Fibroblast of skin of back (primary cell): ENCODE data around the gene INKA2.

Experiments used
- DNase-seq: peaks from one replicate; pipeline ENCODE4 v3.0.0-alpha.2; 2013

The INKA2 gene

DNA sequence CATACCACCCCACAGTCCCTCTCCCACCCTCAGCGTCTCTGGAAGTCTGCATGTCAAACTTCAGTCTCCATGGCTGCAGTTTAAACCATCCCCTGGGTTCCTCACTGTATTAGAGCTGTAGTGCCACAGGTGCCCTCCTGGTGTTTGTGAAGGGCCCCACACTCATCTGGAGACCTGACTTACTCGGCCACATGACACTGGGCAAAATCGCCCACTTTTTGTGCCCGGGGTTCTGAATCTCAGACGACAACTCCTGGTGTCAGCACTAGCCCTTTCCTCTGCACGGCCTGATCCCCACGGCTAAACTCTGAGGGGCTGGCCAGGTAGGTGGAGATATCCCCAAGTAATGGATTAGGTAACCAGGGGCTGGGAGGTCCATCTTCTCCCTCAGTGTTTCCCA is 6.5 kb downstream of the INKA2 start:
- DNase-seq: no peak

GRCh38 chr1:111731956-111732355 is 7.2 kb downstream of the INKA2 start:
- DNase-seq: no peak

DNA sequence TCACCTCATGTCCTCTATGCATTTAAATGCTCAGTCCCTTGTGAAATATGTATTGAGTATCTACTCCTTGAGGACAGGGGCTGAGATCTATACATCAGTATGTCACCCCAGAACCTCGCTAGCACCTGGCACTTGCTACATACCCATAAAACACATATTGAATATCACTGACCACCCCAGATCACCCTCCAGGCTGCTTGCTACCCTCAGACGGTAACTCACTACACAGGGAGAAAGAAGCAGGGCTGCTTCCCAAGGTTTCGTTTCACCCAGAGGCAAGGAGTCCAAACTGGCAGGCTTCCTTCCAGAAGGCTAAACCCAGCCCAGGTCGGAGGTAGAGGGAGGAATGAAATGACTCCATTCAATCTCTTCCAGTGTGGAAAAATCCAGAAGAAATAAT is 8.5 kb downstream of the INKA2 start:
- no peak for DNase-seq

GRCh38 chr1:111729946-111730681 is 9.1 kb downstream of the INKA2 start:
- no peak for DNase-seq

- DNase-seq: no peak
Observed at GRCh38 chr1:111729271-111729921, 9.8 kb downstream of the INKA2 start.

- no peak for DNase-seq
Observed at GRCh38 chr1:111727056-111727455, 12.1 kb downstream of the INKA2 start.

DNA sequence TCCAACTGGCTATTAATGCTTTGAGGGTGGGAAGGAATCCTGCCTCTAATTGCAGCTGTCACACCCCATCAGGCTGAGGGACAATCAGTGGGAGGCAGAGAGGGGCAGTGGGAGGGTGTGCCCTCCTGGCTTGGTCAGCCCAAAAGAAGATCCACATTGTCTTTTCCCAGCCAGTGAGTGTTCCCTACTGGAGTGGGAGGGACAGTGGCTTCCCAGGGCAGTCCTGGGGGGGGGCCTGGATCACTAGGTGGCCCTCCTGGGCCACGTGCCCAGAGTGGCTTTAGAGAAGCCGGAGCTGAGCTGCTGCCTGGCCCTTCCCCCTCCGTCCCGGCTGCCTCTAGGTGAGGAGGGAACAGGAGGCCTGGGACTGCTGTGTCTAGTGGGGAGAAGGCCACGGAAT is 14.0 kb downstream of the INKA2 start:
- DNase-seq: no peak

DNA sequence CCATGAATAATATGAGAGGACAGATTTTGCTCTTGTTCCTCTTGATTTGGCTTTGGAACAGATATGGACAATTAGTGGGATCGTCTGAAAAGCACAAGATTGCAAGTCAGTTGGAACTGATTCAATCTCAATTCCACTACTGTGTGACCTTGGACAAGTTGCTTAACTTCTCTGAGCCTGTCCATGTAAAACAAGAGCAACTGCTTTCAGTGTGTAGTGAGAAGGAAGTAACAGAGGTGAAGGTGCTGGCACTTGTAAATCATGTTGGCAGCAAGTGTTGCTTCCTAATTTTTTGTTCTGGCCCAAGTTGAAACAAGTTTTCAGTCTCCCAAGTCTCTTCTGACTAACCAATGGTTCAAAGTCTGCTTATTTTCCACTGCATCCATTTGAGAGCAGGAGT is 15.3 kb downstream of the INKA2 start:
- no peak for DNase-seq

- no peak for DNase-seq
Observed at GRCh38 chr1:111723091-111723806, 15.9 kb downstream of the INKA2 start.

- no peak for DNase-seq
Observed at GRCh38 chr1:111720977-111721786, 18.0 kb downstream of the INKA2 start.

DNA sequence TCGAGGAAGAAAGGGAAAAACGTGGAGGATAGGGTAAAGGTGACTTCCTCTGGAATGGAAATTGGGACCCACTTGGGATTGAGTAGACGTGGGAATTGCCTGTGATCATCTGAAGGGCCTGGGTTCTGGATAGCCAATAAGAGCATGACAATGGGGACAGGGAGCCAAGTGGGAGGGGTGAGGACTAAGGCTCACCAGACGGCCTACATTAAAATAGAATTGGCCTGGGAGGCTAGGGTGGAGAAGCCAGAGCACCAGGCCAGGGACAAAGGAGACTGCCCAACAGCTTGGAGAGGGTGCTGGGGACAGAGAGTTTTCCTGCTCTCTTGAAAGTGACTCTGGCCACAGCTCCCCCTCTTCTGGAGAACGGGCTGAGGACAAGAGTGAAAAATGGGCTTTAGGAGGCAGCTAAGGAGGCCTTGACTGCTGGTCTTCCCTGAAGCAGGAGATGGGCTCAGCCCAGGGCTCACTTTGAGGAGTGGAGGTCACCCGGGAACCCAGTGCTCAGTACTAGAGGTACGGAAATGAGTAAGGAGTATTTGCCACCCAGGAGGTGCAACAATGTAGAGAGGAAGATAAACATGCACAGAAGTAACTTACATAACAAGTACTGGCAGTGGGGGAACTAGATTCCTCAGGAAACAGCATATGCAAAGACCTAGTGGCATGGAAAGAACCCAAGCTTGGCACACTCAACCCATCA is 18.8 kb downstream of the INKA2 start:
- DNase-seq: no peak

DNA sequence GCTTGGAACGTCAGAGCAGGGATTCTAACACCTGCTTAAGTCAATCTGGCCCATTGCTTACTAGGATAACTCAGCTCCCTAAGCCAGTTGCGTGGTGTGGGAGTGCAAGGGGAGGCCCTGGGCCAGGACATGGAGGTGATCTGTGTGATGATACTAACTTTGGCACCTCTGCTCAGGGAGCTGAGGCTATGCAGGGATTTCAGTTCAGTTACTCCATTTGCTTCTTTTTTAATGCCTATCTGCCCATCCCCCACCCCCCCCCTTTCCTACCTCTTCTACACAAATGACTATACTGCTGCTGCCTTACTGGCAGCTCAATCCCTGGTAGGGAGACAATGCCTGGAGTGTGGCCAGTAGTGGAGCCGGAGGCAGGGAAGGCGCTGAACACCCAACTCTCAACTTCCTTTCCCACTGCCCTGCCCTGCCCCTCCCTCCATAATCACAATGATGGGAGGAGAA is 19.5 kb downstream of the INKA2 start:
- no peak for DNase-seq

DNA sequence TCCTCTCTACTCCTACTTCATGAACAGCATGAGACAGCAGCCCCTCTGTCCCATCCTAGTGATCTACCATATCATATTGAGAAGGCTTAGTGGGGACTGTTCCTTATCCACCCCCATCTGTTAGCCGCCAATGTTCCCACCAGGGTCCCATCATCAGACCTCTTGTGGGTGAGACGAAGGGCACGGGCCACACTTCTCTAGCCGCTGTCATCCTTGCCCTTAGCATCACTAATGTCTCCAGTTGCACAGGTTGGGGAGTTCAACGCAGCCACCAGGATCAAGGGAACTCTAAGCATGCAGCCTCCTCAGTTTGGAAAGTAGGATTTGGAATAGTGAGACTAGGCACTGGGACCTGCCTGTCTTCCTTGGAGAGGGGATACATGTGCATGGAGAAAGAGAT is 20.1 kb downstream of the INKA2 start:
- no peak for DNase-seq

DNA sequence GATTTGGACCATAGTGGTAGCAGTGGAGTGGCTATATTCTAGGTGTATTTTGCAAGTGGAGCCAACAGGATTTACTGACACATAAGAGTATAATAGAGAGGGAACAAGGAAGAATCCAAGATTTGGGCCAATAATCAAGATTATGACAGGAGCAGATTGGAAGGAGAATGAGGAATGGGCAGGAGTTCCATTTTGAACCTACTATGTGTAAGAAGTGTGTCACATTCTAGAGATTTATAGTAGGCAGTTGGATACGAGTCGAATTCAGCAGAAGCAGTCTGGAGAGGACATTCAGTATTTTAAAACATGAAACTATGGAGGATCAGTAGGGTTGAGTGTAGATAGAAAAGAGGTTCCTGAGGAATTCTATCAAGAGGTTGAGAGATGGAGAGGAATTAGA is 21.7 kb downstream of the INKA2 start:
- no peak for DNase-seq

DNA sequence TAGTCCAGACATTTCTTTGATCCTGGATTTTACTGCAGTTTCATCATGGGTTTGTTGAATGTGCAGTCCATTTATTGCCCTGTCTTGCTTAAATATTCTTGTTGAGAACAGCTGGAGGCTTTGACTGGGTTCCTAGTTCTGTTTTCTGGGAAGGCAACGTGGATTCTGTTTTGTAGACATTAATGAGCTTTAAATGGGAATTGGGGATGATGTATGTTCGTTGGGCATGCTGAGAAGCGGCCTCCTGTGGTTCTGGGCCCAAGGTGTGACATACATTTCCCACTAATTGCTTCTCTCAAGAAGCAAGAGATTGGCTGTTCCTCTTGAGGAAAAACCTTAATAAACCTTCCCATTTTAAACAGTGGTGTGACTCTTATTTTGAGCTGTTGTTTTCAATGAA is 22.9 kb downstream of the INKA2 start:
- no peak for DNase-seq

DNA sequence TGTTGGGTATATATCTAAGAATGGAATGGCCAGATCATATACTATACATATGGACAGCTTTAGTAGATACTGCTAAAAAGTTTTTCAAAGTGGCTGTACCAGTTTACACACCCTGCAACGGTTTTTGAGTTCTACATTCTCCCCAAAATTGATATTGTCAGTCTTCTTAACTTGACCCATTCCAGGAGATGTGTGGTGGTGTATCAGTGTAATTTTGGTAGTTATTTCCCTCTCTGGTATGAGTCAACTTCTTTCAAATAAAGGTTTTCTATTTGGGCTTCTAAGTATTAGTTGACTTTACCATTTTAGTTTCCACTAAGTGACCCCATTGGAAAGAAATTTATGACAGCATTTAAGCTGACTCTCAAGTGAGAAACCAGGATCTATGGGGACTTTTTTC is 29.2 kb downstream of the INKA2 start:
- no peak for DNase-seq

- peak; percentile 38 for DNase-seq
Observed at GRCh38 chr1:111707906-111708305, 31.3 kb downstream of the INKA2 start.

- no peak for DNase-seq
Observed at GRCh38 chr1:111706921-111707320, 32.3 kb downstream of the INKA2 start.

- DNase-seq: no peak
Observed at GRCh38 chr1:111705841-111706240, 33.4 kb downstream of the INKA2 start.

GRCh38 chr1:111704776-111705175 is 34.4 kb downstream of the INKA2 start:
- DNase-seq: no peak

GRCh38 chr1:111704240-111704639 is 35.0 kb downstream of the INKA2 start:
- no peak for DNase-seq

GRCh38 chr1:111702504-111703050 is 36.6 kb downstream of the INKA2 start:
- DNase-seq: no peak
